Pulmonary artery endothelial cell (primary cell): ENCODE results near the gene MS4A6A. TPM values are rescaled to one million over a fixed set of nuclear protein-coding genes. Genes with fewer than 3 reads are reported as not detected.
A peak's percentile ranks its signal among the peaks of the same experiment; 100 is the strongest.
"Not testable (repeated sequence)": the region's sequence is repeated elsewhere in the genome, so short reads cannot be mapped to it uniquely, and the experiment has no call there.

Experiments
- DNase-seq: peaks from one replicate; pipeline ENCODE4 v3.0.0-alpha.2; 2011; ENCODE audit warnings: low read depth, low spot score
- total RNA-seq: library from RNA; depleted of rRNA; stranded (reverse); fragments of >200 nt; gene quantifications from 2 replicates; pipeline ENCODE4 v1.2.3, GENCODE V29; 2014

The MS4A6A gene
- total RNA-seq, result 0.33 and 0.60 TPM in 2 replicates

- no peak for DNase-seq
These were observed at the start of gene MS4A6A for GRCh38 chr11:60182541-60183330. Gene MS4A6A (minus strand): TSS chr11:60183083. CDS start chr11:60181727, 1,356 bp downstream.

- no peak for DNase-seq
These were observed 47.8 kb upstream of the MS4A6A start for GRCh38 chr11:60230681-60231080.

GRCh38 chr11:60222141-60222540, 39.3 kb upstream of the MS4A6A start:
- no peak for DNase-seq

- no peak for DNase-seq
These were observed 38.8 kb upstream of the MS4A6A start for GRCh38 chr11:60221692-60222091.

GRCh38 chr11:60221181-60221580, 38.3 kb upstream of the MS4A6A start:
- DNase-seq, result no peak

GRCh38 chr11:60214386-60214785, 31.5 kb upstream of the MS4A6A start:
- DNase-seq, result no peak

- DNase-seq, result no peak
These were observed 28.3 kb upstream of the MS4A6A start for GRCh38 chr11:60211206-60211605.

GRCh38 chr11:60209977-60210376, 27.1 kb upstream of the MS4A6A start:
- DNase-seq, result no peak

- DNase-seq, result no peak
These were observed 26.1 kb upstream of the MS4A6A start for GRCh38 chr11:60208951-60209350.

GRCh38 chr11:60208146-60208895, 25.4 kb upstream of the MS4A6A start:
- DNase-seq, result no peak

- DNase-seq, result no peak
These were observed 23.7 kb upstream of the MS4A6A start for GRCh38 chr11:60206616-60207015.

GRCh38 chr11:60204922-60205321, 22.0 kb upstream of the MS4A6A start:
- DNase-seq, result no peak

- DNase-seq, result not testable (repeated sequence)
These were observed 18.5 kb upstream of the MS4A6A start for GRCh38 chr11:60201334-60201733.

GRCh38 chr11:60197442-60197841, 14.6 kb upstream of the MS4A6A start:
- DNase-seq, result no peak

GRCh38 chr11:60195923-60196368, 13.1 kb upstream of the MS4A6A start:
- no peak for DNase-seq

- DNase-seq, result no peak
These were observed 11.6 kb upstream of the MS4A6A start for GRCh38 chr11:60194511-60194910.

GRCh38 chr11:60193687-60194433, 11.0 kb upstream of the MS4A6A start:
- peak; percentile 80 for DNase-seq

GRCh38 chr11:60192564-60192963, 9.7 kb upstream of the MS4A6A start:
- not testable (repeated sequence) for DNase-seq

GRCh38 chr11:60188481-60188880, 5.6 kb upstream of the MS4A6A start:
- not testable (repeated sequence) for DNase-seq

GRCh38 chr11:60186128-60186527, 3.2 kb upstream of the MS4A6A start:
- not testable (repeated sequence) for DNase-seq

- not testable (repeated sequence) for DNase-seq
These were observed 2.6 kb upstream of the MS4A6A start for GRCh38 chr11:60185512-60185827.
